ENCODE results near the gene MYH3. TPM values are rescaled to one million over a fixed set of nuclear protein-coding genes. Genes with fewer than 3 reads are reported as not detected.

Gene MYH3
- total and polyA plus RNA-seq, 7 donors, result 0.23 to 108 (median 1.2) TPM

DNA sequence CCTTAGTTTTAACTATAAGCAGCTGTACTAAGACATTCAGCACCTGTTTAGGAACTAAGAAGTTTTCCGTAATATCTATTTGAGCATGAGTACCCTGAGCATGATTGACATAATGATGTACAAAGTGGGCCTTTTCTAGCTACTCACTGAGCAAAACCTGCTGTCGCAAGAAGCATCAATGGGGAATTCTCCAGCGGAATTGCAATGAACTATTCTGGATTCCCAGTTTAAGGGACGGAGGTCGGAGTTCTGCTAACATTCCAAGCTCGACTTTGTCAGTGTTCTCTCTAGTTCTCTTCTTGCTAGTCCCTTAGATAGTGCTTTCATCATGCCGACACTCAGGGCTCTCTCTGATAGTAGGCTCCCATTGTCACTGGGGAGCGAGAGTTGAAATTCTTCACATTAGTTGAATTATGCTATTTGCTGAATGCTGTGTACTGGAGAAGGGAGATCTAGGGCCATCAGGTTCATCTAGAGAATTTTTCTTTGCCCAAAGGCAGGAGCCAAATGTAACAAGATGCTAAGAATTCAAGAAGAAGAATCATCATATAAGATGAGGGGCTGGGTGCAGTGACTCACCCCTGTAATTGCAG lies 67.5 kb downstream of the MYH3 start:
- Histone ChIP-seq H3K27ac (no peak overlapping the region), H3K4me1 (no peaks in the 10 kb centered on the region), H3K4me3 (no peak overlapping the region), H3K36me3 (no peaks in the 10 kb centered on the region), H3K27me3 (no peaks in the 10 kb centered on the region), H3K9me3 (no peaks in the 10 kb centered on the region)
- no peak for DNase-seq
- intact Hi-C loops (cut with DNase I), result no loop called here
- TF ChIP-seq CTCF (IDR thresholded peaks at IDR 0.05) (no peak), POLR2A (IDR thresholded peaks at IDR 0.05) (no peak), EP300 (IDR thresholded peaks at IDR 0.05) (no peak), POLR2AphosphoS5 (IDR thresholded peaks at IDR 0.05) (no peak)
- WGBS, 2 donors, result 92 to 94% methylated on average over 8 of the region's 8 CpGs

GRCh38 chr17:10585529-10585928 lies 71.6 kb downstream of the MYH3 start:
- DNase-seq, result no peak

DNA sequence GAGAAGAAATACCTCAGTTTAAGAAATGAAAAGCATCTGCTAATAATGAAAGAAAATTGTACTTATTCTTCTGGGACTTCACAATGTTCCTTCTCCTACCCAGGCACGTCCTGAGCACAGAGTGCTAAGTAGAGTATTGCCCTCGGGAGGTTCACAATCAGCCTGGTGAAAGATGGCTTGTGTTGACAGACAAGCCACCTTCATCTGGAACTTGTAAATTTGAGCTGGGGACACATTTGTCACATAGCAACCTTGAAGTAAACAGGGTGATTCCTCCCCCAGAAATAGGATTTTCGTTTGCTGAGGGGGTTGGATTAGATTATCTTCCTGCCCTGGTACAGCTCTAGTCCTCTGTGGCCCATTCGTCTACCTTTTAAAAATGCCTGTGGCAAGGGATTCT lies 73.3 kb downstream of the MYH3 start:
- H3K27ac ChIP-seq, result no peak overlapping the region
- intact Hi-C loops (cut with DNase I), result no loop called here
- 45 to 51% methylated on average over 4 of the region's 4 CpGs for WGBS, 2 donors

More at GRCh38 chr17:10585529-10585928, 71.6 kb downstream of the MYH3 start:
- H3K4me1 ChIP-seq, result no peaks in the 10 kb centered on the region
- WGBS, 2 donors, result 84 to 86% methylated on average over 9 of the region's 9 CpGs
- no peaks in the 10 kb centered on the region for H3K27me3 ChIP-seq
- H3K9me3 ChIP-seq, result no peaks in the 10 kb centered on the region
- TF ChIP-seq EP300 (IDR thresholded peaks at IDR 0.05), result no peak
- TF ChIP-seq CTCF (IDR thresholded peaks at IDR 0.05), result no peak
- TF ChIP-seq POLR2AphosphoS5 (IDR thresholded peaks at IDR 0.05), result no peak
- TF ChIP-seq POLR2A (IDR thresholded peaks at IDR 0.05), result no peak
- H3K27ac ChIP-seq, result no peak overlapping the region
- no peaks in the 10 kb centered on the region for H3K36me3 ChIP-seq
- intact Hi-C loops (cut with DNase I), result no loop called here
- no peak overlapping the region for H3K4me3 ChIP-seq

GRCh38 chr17:10579270-10579669 lies 77.8 kb downstream of the MYH3 start:
- Histone ChIP-seq H3K9me3 (no peaks in the 10 kb centered on the region), H3K27ac (no peak overlapping the region), H3K27me3 (no peaks in the 10 kb centered on the region), H3K4me1 (no peaks in the 10 kb centered on the region), H3K36me3 (no peaks in the 10 kb centered on the region), H3K4me3 (no peak overlapping the region)
- no peak for TF ChIP-seq POLR2A (IDR thresholded peaks at IDR 0.05)
- TF ChIP-seq EP300 (IDR thresholded peaks at IDR 0.05), result no peak
- TF ChIP-seq CTCF (IDR thresholded peaks at IDR 0.05), result no peak
- no peak for TF ChIP-seq POLR2AphosphoS5 (IDR thresholded peaks at IDR 0.05)
- DNase-seq, result no peak
- intact Hi-C loops (cut with DNase I), result no loop called here
- 34 to 45% methylated on average over 2 of the region's 2 CpGs for WGBS, 2 donors

More for the DNA sequence above, 73.3 kb downstream of the MYH3 start:
- Histone ChIP-seq H3K4me1 (no peaks in the 10 kb centered on the region), H3K27me3 (no peaks in the 10 kb centered on the region), H3K4me3 (no peak overlapping the region), H3K36me3 (no peaks in the 10 kb centered on the region), H3K9me3 (no peaks in the 10 kb centered on the region)
- TF ChIP-seq EP300 (IDR thresholded peaks at IDR 0.05) (no peak), POLR2A (IDR thresholded peaks at IDR 0.05) (no peak), CTCF (IDR thresholded peaks at IDR 0.05) (no peak), POLR2AphosphoS5 (IDR thresholded peaks at IDR 0.05) (no peak)
- DNase-seq, result no peak

Other genes starting within 250 kb of the MYH3 start
- not detected for gene MYH8, start 235.4 kb downstream of the MYH3 start, total RNA-seq
- not detected for gene MYH8, start 235.4 kb downstream of the MYH3 start, polyA plus RNA-seq
- gene MYH4, start 187.8 kb downstream of the MYH3 start, total RNA-seq, result not detected
- gene MYH4, start 187.8 kb downstream of the MYH3 start, polyA plus RNA-seq, result under 1 TPM in 1 of 3 donors, not detected in 2; 0.03 TPM
- gene MYH1, start 138.8 kb downstream of the MYH3 start, total RNA-seq, result under 1 TPM in 1 of 4 donors, not detected in 3; 0.55 TPM
- gene MYH1, start 138.8 kb downstream of the MYH3 start, polyA plus RNA-seq, result under 1 TPM in 2 of 3 donors, not detected in 1; 0.01 to 0.60 TPM
- 1 to 10 TPM in 1 of 4 donors, under 1 TPM in 2, not detected in 1; 0.14 to 2.8 (median 0.36) TPM for gene MYH2, start 107.7 kb downstream of the MYH3 start, total RNA-seq
- gene MYH2, start 107.7 kb downstream of the MYH3 start, polyA plus RNA-seq, result under 1 TPM in 1 of 3 donors, not detected in 2; 0.60 TPM
- gene SCO1, start 40.2 kb upstream of the MYH3 start, total RNA-seq, result 10 to 100 TPM; 12.2 to 22.1 (median 17.9) TPM
- 10 to 100 TPM; 24.0 to 37.5 (median 26.7) TPM for gene SCO1, start 40.2 kb upstream of the MYH3 start, polyA plus RNA-seq
- 10 to 100 TPM in 3 of 4 donors, 1 to 10 TPM in 1; 7.6 to 16.6 (median 15.3) TPM for gene ADPRM, start 40.3 kb upstream of the MYH3 start, total RNA-seq
- 10 to 100 TPM in 2 of 3 donors, 1 to 10 TPM in 1; 7.4 to 11.4 (median 10.7) TPM for gene ADPRM, start 40.3 kb upstream of the MYH3 start, polyA plus RNA-seq
- gene TMEM220, start 72.7 kb upstream of the MYH3 start, total RNA-seq, result 10 to 100 TPM in 2 of 4 donors, 1 to 10 TPM in 2; 9.1 to 16.8 (median 12.2) TPM
- gene TMEM220, start 72.7 kb upstream of the MYH3 start, polyA plus RNA-seq, result 10 to 100 TPM in 2 of 3 donors, 1 to 10 TPM in 1; 8.3 to 22.7 (median 13.2) TPM
- not detected for gene TMEM238L, start 146.8 kb upstream of the MYH3 start, total RNA-seq
- 100 to 1,000 TPM in 1 of 3 donors, 10 to 100 TPM in 2; 43.2 to 130 (median 97.8) TPM for gene TMEM238L, start 146.8 kb upstream of the MYH3 start, polyA plus RNA-seq
- gene PIRT, start 180.8 kb upstream of the MYH3 start, total RNA-seq, result 10 to 100 TPM in 1 of 4 donors, 1 to 10 TPM in 3; 3.1 to 10.3 (median 5.3) TPM
- gene PIRT, start 180.8 kb upstream of the MYH3 start, polyA plus RNA-seq, result 1 to 10 TPM in 1 of 3 donors, under 1 TPM in 2; 0.46 to 3.6 (median 0.60) TPM

Measured in sigmoid colon (tissue), 7 donors.